Neuronal stem cell (in vitro differentiated cells): ENCODE measurements around the gene ZNF76.

Source experiments
- DNase-seq: peaks from one replicate; pipeline ENCODE4 v3.0.0-alpha.2; 2013; ENCODE audit warnings: low spot score
- H2AFZ ChIP-seq: one replicate; pipeline ENCODE4 v1.6.1; 2013; ENCODE audit warnings: mild to moderate bottlenecking, low read length, inconsistent platforms
- H2AK5ac ChIP-seq: 2 replicates; pipeline ENCODE4 v1.6.1; 2013; ENCODE audit warnings: low read depth, mild to moderate bottlenecking, inconsistent platforms, low read length, moderate library complexity, mixed read lengths
- H2BK120ac ChIP-seq: 2 replicates; pipeline ENCODE4 v1.6.1; 2013; ENCODE audit warnings: low read depth, mild to moderate bottlenecking, inconsistent platforms, low read length, moderate library complexity, mixed read lengths
- H2BK12ac ChIP-seq: one replicate; pipeline ENCODE4 v1.6.1; 2013; ENCODE audit warnings: low read length, inconsistent platforms
- H2BK15ac ChIP-seq: 2 replicates; pipeline ENCODE4 v1.6.1; 2013; ENCODE audit warnings: mild to moderate bottlenecking, low read length, inconsistent platforms, mixed read lengths
- H2BK5ac ChIP-seq: one replicate; pipeline ENCODE4 v1.6.1; 2013; ENCODE audit warnings: inconsistent platforms, mild to moderate bottlenecking, low read length, moderate library complexity
- H3K14ac ChIP-seq: one replicate; pipeline ENCODE4 v1.6.1; 2013; ENCODE audit warnings: low read length, inconsistent platforms
- H3K18ac ChIP-seq: 2 replicates; pipeline ENCODE4 v1.6.1; 2013; ENCODE audit warnings: low read length, inconsistent platforms
- H3K23ac ChIP-seq: 2 replicates; pipeline ENCODE4 v1.6.1; 2013; ENCODE audit warnings: low read depth, mild to moderate bottlenecking, mixed read lengths, low read length, inconsistent platforms; ENCODE audit not compliant: poor library complexity
- H3K27ac ChIP-seq: replicated peaks from 3 replicates; pipeline ENCODE4 v1.5.1; 2013; ENCODE audit warnings: low read length, inconsistent platforms
- H3K27me3 ChIP-seq, 3 experiments: 2 replicates each; pipeline ENCODE4 v1.6.1; 2013; ENCODE audit warnings: low read length in 3 of 3, mild to moderate bottlenecking in 2 of 3, inconsistent platforms in 1 of 3, low read depth in 1 of 3, mixed read lengths in 1 of 3, moderate library complexity in 1 of 3; ENCODE audit not compliant: control insufficient read depth in 3 of 3, insufficient read depth in 3 of 3
- H3K36me3 ChIP-seq, 2 donors: replicated peaks in 1 of 2; 2 replicates each; pipeline ENCODE4 v1.6.1; 2013; ENCODE audit warnings: low read length in 2 of 2; ENCODE audit not compliant: control insufficient read depth in 2 of 2, insufficient read depth in 2 of 2
- H3K4ac ChIP-seq: 2 replicates; pipeline ENCODE4 v1.6.1; 2013; ENCODE audit warnings: inconsistent platforms, mild to moderate bottlenecking, low read length, moderate library complexity
- H3K4me1 ChIP-seq, 2 donors: 1 replicate in 1 of 2; 2 replicates in 1 of 2; pipeline ENCODE4 v1.6.1; 2013; ENCODE audit warnings: low read length in 2 of 2, low read depth in 1 of 2; ENCODE audit not compliant: control insufficient read depth in 2 of 2, insufficient read depth in 1 of 2
- H3K4me2 ChIP-seq: one replicate; pipeline ENCODE4 v1.6.1; 2013; ENCODE audit warnings: mild to moderate bottlenecking, low read length, inconsistent platforms; ENCODE audit not compliant: insufficient read depth, poor library complexity, severe bottlenecking
- H3K4me3 ChIP-seq, 2 donors: 2 replicates each; pipeline ENCODE4 v1.5.1; 2013; ENCODE audit warnings: low read length in 2 of 2, mild to moderate bottlenecking in 2 of 2, inconsistent platforms in 1 of 2, moderate library complexity in 1 of 2
- H3K79me1 ChIP-seq: one replicate; pipeline ENCODE4 v1.6.1; 2013; ENCODE audit warnings: low read depth, mild to moderate bottlenecking, inconsistent platforms, low read length, moderate library complexity
- H3K9ac ChIP-seq: one replicate; pipeline ENCODE4 v1.6.1; 2013; ENCODE audit warnings: mild to moderate bottlenecking, low read depth, low read length, inconsistent platforms; ENCODE audit not compliant: poor library complexity
- H3K9me3 ChIP-seq, 2 donors: replicated peaks in 1 of 2; 2 replicates each; pipeline versions ENCODE3 to v1.6.1; 2013; ENCODE audit warnings: low read length in 2 of 2, mild to moderate bottlenecking in 2 of 2, inconsistent platforms in 1 of 2, low read depth in 1 of 2, mixed read lengths in 1 of 2, moderate library complexity in 1 of 2; ENCODE audit not compliant: control insufficient read depth in 2 of 2, insufficient read depth in 1 of 2
- H4K8ac ChIP-seq: one replicate; pipeline ENCODE4 v1.6.1; 2013; ENCODE audit warnings: low read depth, mild to moderate bottlenecking, inconsistent platforms, low read length, moderate library complexity
- H4K91ac ChIP-seq: one replicate; pipeline ENCODE4 v1.6.1; 2013; ENCODE audit warnings: low read length, low read depth, mild to moderate bottlenecking, inconsistent platforms; ENCODE audit not compliant: poor library complexity
- WGBS, 2 donors: extraction: QIAGEN DNeasy Blood & Tissue Kit; methylation state at CpG; one replicate each; pipeline ENCODE4 v1.1.7; 2013; ENCODE audit warnings: missing lambda C conversion rate in 2 of 2, mixed read lengths in 1 of 2; ENCODE audit not compliant: insufficient read length in 2 of 2, insufficient replicate concordance in 1 of 2; ENCODE audit errors: extremely low coverage in 2 of 2; 5-methylcytosine and 5-hydroxymethylcytosine counted together

ZNF76 gene

GRCh38 chr6:35214869-35215664 lies 44.5 kb upstream of the ZNF76 start:
- peaks cover 42 to 50% of the 10 kb centered on the region in 2 donors for H3K4me1 ChIP-seq
- H2BK12ac ChIP-seq = no peak overlapping the region
- H3K27ac ChIP-seq = peak overlapping the region; percentile 98
- no peak overlapping the region for H3K18ac ChIP-seq
- H2BK15ac ChIP-seq = no peak overlapping the region
- peaks cover 6% of the 10 kb centered on the region for H3K79me1 ChIP-seq
- WGBS, 2 donors = no CpG with 5 or more reads among the region's 18 CpGs
- H3K4me3 ChIP-seq = peak overlapping the region; percentile 74 to 93
- H3K27me3 ChIP-seq = peaks cover 0 to 5% (median 5%) of the 10 kb centered on the region in 3 experiments
- no peak overlapping the region for H3K9ac ChIP-seq
- H3K23ac ChIP-seq = no peak overlapping the region
- peaks cover 0 to 17% of the 10 kb centered on the region in 2 donors for H3K36me3 ChIP-seq
- no peak overlapping the region for H2BK5ac ChIP-seq
- no peak overlapping the region for H2BK120ac ChIP-seq
- H2AK5ac ChIP-seq = no peak overlapping the region
- H3K4ac ChIP-seq = no peak overlapping the region
- H4K8ac ChIP-seq = no peak overlapping the region
- H2AFZ ChIP-seq = peak overlapping the region; percentile 89
- peak overlapping the region; percentile 81 for H3K4me2 ChIP-seq
- no peak overlapping the region for H3K14ac ChIP-seq
- no peak for DNase-seq
- H4K91ac ChIP-seq = no peak overlapping the region
- H3K9me3 ChIP-seq = no peaks in the 10 kb centered on the region

- Histone ChIP-seq H2BK5ac (no peak overlapping the region), H3K14ac (no peak overlapping the region), H3K36me3 (peaks cover 0 to 19% of the 10 kb centered on the region in 2 donors), H3K9me3 (no peaks in the 10 kb centered on the region), H3K27ac (no peak overlapping the region), H2AFZ (no peak overlapping the region), H3K4ac (no peak overlapping the region), H3K23ac (no peak overlapping the region), H3K79me1 (peaks cover 6% of the 10 kb centered on the region), H3K18ac (peak overlapping the region; percentile 31), H2AK5ac (peak overlapping the region; percentile 6), H3K4me3 (peak overlapping the region; percentile 55 to 74), H3K4me1 (peaks cover 42 to 50% of the 10 kb centered on the region in 2 donors), H2BK120ac (no peak overlapping the region), H4K8ac (no peak overlapping the region), H3K4me2 (peak overlapping the region; percentile 81), H2BK15ac (no peak overlapping the region), H4K91ac (no peak overlapping the region), H2BK12ac (no peak overlapping the region), H3K27me3 (peaks cover 0 to 5% (median 5%) of the 10 kb centered on the region in 3 experiments), H3K9ac (no peak overlapping the region)
- DNase-seq = no peak
- no CpG with 5 or more reads among the region's 6 CpGs for WGBS, 2 donors
Measured at GRCh38 chr6:35215665-35216411, 43.7 kb upstream of the ZNF76 start.

GRCh38 chr6:35216412-35216732 lies 43.2 kb upstream of the ZNF76 start:
- H2BK15ac ChIP-seq = no peak overlapping the region
- no peak overlapping the region for H2BK120ac ChIP-seq
- no peak overlapping the region for H2BK5ac ChIP-seq
- no peak overlapping the region for H3K23ac ChIP-seq
- H3K4ac ChIP-seq = no peak overlapping the region
- H3K4me2 ChIP-seq = no peak overlapping the region
- H3K4me1 ChIP-seq = peaks cover 42 to 50% of the 10 kb centered on the region in 2 donors
- WGBS, 2 donors = no CpG with 5 or more reads among the region's 1 CpG
- H3K9ac ChIP-seq = no peak overlapping the region
- DNase-seq = no peak
- peak overlapping the region; percentile 6 for H3K18ac ChIP-seq
- no peak overlapping the region for H2BK12ac ChIP-seq
- H3K27me3 ChIP-seq = peaks cover 0 to 5% (median 5%) of the 10 kb centered on the region in 3 experiments
- peaks cover 0 to 24% of the 10 kb centered on the region in 2 donors for H3K36me3 ChIP-seq
- H3K4me3 ChIP-seq = no peak overlapping the region
- H2AK5ac ChIP-seq = no peak overlapping the region
- H3K27ac ChIP-seq = no peak overlapping the region
- H3K79me1 ChIP-seq = peaks cover 6% of the 10 kb centered on the region
- no peaks in the 10 kb centered on the region for H3K9me3 ChIP-seq
- H4K8ac ChIP-seq = no peak overlapping the region
- H3K14ac ChIP-seq = no peak overlapping the region
- H2AFZ ChIP-seq = no peak overlapping the region
- no peak overlapping the region for H4K91ac ChIP-seq
